GM21723 (cell line): Measurements from ENCODE around the gene EXD2.
"Not testable (repeated sequence)": the region's sequence is repeated elsewhere in the genome, so short reads cannot be mapped to it uniquely, and the experiment has no call there.

Source experiments
- ATAC-seq: cut with Tn5 transposase; IDR thresholded peaks from one replicate; pipeline ENCODE4 v1.9.1; 2021; ENCODE audit warnings: mild to moderate bottlenecking, moderate library complexity; ENCODE audit not compliant: unreplicated experiment

EXD2 gene

DNA sequence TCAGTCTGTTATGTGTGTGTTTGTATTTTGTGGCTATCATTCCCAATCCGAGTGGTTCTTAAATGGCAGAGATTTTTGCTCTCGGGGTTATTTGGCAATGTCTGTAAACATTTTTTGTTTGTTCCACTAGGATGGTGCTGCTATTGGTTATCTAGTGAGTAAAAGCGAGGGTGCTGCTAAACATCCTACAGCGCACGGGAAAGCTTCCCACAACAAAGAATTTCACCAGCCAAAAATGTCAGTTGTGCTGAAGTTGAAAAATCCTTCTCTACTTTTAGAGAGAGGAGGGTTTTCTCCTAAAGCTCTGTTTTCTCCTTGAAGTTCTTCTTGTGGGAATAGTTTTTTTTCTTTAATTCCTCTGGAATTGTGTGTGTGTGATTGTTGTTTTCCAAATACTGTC, 2.4 kb downstream of the EXD2 start:
- no peak for ATAC-seq

DNA sequence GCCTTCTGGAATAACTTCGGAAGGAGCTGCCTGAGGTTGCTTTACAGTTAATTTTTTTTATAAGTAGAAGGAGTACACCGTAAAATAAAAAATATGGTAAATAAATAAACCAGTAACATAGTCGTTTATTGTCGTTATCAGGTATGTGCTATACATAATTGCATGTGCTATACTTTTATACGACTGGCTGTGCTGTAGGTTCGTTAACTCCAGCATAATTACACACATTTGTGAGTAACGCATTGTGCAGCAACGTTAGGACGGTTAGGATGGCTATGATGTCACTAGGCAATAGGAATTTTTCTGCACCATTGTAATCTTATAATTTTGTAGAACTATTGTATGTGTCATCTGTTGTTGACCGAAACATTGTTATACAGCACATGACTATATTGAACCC, 8.5 kb downstream of the EXD2 start:
- ATAC-seq = no peak

- ATAC-seq = no peak
These were observed 13.5 kb downstream of the EXD2 start for GRCh38 chr14:69204753-69205152.

DNA sequence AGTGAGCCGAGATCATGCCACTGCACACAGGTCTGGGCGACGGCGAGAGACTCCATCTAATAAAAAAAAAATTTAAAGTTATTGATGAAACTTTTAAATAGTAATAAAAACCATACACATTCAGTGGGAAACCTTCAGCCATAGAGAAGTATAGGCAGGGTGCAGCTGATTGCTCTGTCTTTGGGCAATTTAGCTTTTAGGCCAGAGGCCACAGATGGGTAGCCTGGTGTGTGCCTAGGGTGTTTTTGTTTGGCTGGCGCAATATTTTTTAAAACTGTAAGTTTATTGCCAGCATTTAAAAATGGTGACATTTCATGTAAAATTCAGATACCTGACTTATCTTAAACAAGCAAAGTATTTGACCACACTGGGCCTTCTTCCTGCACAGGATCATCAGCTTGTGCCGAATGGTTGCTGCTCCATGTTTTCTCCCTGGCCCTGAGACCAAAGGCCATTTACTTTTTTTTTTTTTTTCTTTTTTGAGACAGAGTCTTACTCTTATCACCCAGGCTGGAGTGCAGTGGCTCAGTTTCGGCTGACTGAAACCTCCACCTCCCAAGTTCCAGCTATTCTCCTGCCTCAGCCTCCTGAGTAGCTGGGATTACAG, 16.2 kb downstream of the EXD2 start:
- no peak for ATAC-seq

DNA sequence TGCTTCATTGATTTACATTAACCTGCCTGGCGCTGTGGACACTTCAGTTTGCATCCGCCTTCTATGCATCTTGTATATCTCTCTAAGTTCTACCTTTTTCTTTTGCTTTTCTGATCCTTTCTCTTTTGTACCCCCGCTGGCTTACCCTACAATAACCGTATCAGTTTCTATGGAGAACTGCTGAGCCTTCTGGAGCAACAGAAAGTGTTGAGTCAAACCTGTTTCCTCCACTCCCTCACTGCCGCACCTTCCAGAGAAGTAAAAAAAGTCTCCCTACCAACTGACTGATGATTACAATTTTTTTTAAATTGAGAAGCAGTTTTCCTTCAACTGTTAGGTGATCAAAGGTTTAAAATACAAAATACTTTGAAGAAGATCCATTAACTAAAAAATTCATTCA, 17.4 kb downstream of the EXD2 start:
- ATAC-seq = no peak

DNA sequence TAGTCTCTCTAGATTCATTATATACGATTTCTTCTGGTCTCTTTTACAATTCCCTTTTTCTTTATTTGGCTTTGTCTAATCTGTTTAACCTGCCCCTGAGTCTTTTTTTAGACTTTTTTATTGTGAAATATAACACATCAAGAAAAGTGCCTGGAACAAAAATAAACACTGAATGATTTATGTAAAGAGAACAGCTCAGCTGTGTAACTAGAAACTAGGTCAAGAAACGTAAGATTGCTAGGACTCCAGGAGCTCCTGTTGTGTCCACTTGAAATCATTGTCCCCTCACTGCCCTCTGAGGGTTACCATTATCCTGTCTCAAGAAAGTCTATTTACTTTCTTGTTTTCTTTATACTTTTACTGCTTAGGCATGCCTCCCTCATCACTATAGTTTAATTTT, 23.1 kb downstream of the EXD2 start:
- no peak for ATAC-seq

- ATAC-seq = not testable (repeated sequence)
These were observed 26.4 kb downstream of the EXD2 start for GRCh38 chr14:69217663-69218062.

GRCh38 chr14:69224946-69225345, 33.6 kb downstream of the EXD2 start:
- no peak for ATAC-seq

GRCh38 chr14:69226178-69226577, 34.9 kb downstream of the EXD2 start:
- ATAC-seq = no peak

- ATAC-seq = no peak
These were observed 35.4 kb downstream of the EXD2 start for GRCh38 chr14:69226736-69227135.

DNA sequence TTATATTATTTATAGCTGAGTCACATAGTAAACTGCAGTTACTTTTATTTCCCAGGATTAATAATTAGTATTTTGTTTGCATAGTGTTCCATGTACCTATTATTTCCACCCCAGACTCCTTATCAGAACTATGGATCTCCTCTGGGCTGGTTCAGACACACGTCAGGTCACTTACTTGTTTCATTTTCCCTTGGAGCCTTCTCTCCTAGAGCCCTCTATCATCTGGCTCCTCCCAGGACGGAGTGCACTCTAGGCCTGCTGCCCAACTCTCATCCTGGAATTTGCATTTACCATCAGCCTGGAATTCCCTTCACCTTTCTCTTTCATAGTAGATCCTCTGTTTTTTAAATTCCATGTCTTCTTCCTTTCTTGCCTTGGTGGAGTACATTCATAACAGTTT, 40.2 kb downstream of the EXD2 start:
- ATAC-seq = no peak

GRCh38 chr14:69232388-69232787, 41.1 kb downstream of the EXD2 start:
- ATAC-seq = no peak

DNA sequence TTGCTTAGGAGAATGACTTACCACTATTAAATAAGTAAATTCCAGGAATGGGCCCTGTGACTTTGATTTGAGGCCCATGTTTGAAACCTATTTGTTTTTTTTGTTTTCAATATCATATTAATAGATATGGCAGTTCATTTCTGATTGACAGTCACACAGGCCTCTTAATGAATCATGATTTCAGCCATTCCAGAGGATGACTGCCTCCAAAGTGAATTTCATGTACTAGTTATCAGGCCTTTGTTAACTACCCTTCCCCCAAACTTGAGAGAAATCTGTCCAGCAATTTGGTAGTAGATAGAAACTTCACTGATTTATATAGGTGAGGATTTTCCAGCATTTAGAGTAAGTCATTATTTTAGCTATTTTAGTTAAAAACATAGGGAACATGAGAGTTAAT, 42.8 kb downstream of the EXD2 start:
- no peak for ATAC-seq

- no peak for ATAC-seq
These were observed 44.4 kb downstream of the EXD2 start for GRCh38 chr14:69235708-69236107.

DNA sequence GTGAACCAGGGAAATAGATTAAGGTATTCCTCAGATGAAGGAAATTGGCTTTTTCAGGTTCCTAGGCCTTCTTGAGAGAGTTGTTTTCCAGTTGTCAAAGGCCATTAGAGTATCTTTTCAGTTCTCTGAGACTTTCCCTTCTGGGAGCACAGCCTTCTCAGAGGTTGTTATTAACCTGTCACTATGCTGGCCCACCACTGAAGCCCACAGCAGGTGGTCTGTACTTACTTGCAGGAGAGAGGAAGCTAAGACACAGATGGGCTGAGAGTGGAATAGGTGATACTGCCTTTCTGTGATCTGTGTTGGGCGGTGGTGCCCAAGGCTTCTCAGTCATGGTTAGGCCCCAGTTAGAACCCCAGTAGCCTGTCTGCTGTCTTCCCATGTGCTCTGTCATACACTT, 45.8 kb downstream of the EXD2 start:
- ATAC-seq = no peak

- no peak for ATAC-seq
These were observed 46.3 kb downstream of the EXD2 start for GRCh38 chr14:69237584-69237983.

DNA sequence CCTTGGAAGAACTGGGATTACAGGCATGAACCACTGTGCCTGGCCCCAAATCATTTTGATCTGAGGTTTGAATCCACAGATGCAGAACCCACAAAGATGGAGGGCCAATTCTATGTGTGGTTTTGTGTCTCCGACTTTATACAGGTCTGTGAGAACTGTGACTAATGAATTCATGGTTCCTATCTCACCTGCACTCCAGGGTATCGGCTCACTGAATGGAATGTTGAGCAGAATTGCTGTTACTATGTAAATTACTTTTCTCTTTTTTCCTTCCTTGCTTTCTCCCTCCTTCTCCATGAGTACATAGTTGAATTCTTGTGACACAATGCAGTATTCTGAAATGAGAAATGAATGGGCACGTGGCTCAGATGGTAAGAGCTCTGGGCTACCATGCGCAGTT, 47.6 kb downstream of the EXD2 start:
- ATAC-seq = no peak

DNA sequence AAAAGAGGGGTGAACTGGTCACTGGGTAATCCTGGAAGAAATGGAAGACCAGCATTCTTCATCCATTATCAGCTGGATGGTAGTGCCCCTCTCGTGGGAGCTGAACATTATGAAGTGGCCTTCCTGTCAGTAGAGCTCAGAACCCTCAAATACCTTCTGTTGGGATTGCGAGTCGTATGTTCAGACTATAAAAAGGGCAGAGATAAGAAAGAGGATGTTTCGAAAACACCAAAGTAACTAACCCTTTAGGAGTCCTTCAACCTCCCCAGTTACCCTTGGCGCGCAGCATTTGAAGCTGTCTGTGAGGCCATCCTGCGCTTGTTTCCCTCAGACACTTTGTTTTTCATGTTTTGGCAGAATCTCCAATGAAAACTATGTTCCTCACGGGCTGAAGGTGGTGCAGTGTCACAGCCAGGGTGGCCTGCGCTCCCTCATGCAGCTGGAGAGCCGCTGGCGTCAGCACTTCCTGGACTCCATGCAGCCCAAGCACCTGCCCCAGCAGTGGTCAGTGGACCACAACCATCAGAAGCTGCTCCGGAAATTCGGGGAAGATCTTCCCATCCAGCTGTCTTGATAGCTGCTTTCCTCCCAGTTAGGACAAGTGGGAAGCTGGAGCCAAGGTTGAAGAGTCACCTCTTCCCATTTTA, 49.4 kb downstream of the EXD2 start:
- ATAC-seq = no peak

DNA sequence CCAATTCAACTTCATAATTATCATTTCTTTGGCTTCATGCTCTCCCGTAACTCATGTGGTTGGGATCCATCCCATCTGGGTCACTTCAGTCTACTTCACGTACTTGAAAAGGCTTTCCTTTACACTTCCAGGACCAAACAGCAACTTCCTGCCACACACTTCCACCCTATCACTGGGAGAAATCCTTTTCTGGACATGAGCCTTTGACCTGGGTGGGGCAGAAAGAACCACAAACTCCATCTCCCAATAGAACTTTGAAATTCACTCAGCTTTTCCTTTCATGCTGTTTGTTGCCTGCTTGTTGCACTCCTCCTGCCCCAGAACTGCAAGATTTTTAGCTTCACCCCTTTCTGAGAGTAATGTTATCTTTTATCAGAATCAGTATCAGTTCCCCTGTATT, 50.3 kb downstream of the EXD2 start:
- no peak for ATAC-seq

- no peak for ATAC-seq
These were observed 51.3 kb downstream of the EXD2 start for GRCh38 chr14:69242311-69243224.

GRCh38 chr14:69244946-69245345, 53.6 kb downstream of the EXD2 start:
- ATAC-seq = no peak

DNA sequence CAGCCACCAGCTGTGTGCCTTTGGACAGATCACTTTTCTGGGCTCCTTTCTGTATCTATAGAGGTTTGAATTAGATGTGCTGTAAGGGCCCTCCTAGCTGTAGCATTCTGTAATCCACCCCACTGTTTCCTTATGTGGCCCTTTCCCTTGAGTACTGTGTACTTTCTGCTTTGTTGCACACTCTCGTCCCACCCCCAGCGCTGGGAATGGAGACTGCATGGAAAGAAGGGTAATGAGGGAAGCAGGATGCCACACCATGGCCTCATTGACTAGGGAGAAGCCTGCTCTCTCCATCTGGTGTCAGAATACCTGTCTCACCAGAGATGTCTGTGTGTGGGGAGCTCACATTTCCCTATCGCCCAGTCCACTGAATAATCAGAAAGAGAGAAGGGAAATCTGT, 55.0 kb downstream of the EXD2 start:
- ATAC-seq = no peak
